K562 (cell line): ENCODE results near the gene SLBP. TPM values are rescaled to one million over a fixed set of nuclear protein-coding genes. Genes with fewer than 3 reads are reported as not detected.

Experiments
- E2F1 ChIP-seq: sonication (generic); formaldehyde crosslinking; IDR thresholded peaks from 2 replicates; pipeline ENCODE4 v1.8.1; 2023; ENCODE audit warnings: mild to moderate bottlenecking, missing genetic modification reagents, moderate library complexity
- E2F5 ChIP-seq: sonication (generic); formaldehyde crosslinking; IDR thresholded peaks from 2 replicates; pipeline ENCODE4 v1.8.0; 2022; ENCODE audit warnings: mild to moderate bottlenecking, missing genetic modification reagents
- GTF2A2 ChIP-seq: IDR thresholded peaks from 2 replicates; pipeline ENCODE4 v1.6.1; 2016; ENCODE audit warnings: mild to moderate bottlenecking, missing genetic modification characterization, missing compliant biosample characterization
- HNRNPH1 ChIP-seq: fragments of 200-400 bp; formaldehyde crosslinking; optimal IDR thresholded peaks from 2 replicates; pipeline ENCODE3; 2017; ENCODE audit warnings: low read depth, mild to moderate bottlenecking, low read length, moderate library complexity
- HOMEZ ChIP-seq: fragments of 250-450 bp; sonication (Bioruptor Pico); IDR thresholded peaks from 2 replicates; pipeline ENCODE4 v1.4.0; 2020; ENCODE audit warnings: mild to moderate bottlenecking, moderate library complexity
- KLF10 ChIP-seq: fragments of 250-450 bp; sonication (Bioruptor Pico); IDR thresholded peaks from 2 replicates; pipeline ENCODE4 v1.6.1; 2021; ENCODE audit warnings: matching md5 sums
- L3MBTL2 ChIP-seq: fragments of 450-650 bp; IDR thresholded peaks from 2 replicates; pipeline ENCODE4 v1.6.1; 2016; ENCODE audit warnings: mild to moderate bottlenecking, moderate library complexity
- NR2C1 ChIP-seq, 2 experiments: fragments of 450-650 bp; IDR thresholded peaks; 2 replicates each; pipeline ENCODE4 v1.6.1; 2017; ENCODE audit warnings: mild to moderate bottlenecking in 2 of 2, antibody characterized with exemption in 1 of 2, inconsistent platforms in 1 of 2, missing compliant biosample characterization in 1 of 2, missing genetic modification characterization in 1 of 2
- PTBP1 ChIP-seq: fragments of 200-400 bp; formaldehyde crosslinking; IDR thresholded peaks from 2 replicates; pipeline ENCODE4 v1.6.1; 2017; ENCODE audit warnings: low read depth, low read length
- PTRF ChIP-seq: fragments of 450-650 bp; IDR thresholded peaks from 2 replicates; pipeline ENCODE4 v1.6.1; 2016; ENCODE audit warnings: mild to moderate bottlenecking, missing genetic modification characterization, missing compliant biosample characterization
- RNF2 ChIP-seq: sonication (generic); IDR thresholded peaks from 2 replicates; pipeline ENCODE4 v1.6.1; 2016
- SFPQ ChIP-seq: fragments of 200-400 bp; formaldehyde crosslinking; IDR thresholded peaks from 2 replicates; pipeline ENCODE4 v1.6.1; 2017; ENCODE audit warnings: mild to moderate bottlenecking, low read depth, low read length, moderate library complexity
- STAT6 ChIP-seq: sonication (generic); formaldehyde crosslinking; IDR thresholded peaks from 2 replicates; pipeline ENCODE4 v1.8.1; 2023; ENCODE audit warnings: mild to moderate bottlenecking, missing genetic modification reagents
- TCF7 ChIP-seq: sonication (generic); IDR thresholded peaks from 2 replicates; pipeline ENCODE4 v1.6.1; 2016; ENCODE audit warnings: antibody characterized with exemption, borderline replicate concordance
- TFAP4 ChIP-seq: sonication (generic); formaldehyde crosslinking; IDR thresholded peaks from 2 replicates; pipeline ENCODE4 v1.8.0; 2022; ENCODE audit warnings: missing genetic modification reagents, mild to moderate bottlenecking, moderate library complexity, borderline replicate concordance
- ZFP30 ChIP-seq: fragments of 250-450 bp; sonication (Bioruptor Pico); IDR thresholded peaks from 2 replicates; pipeline ENCODE4 v1.8.0; 2022; ENCODE audit warnings: moderate library complexity, mild to moderate bottlenecking, inconsistent platforms, borderline replicate concordance
- ZNF41 ChIP-seq: fragments of 250-450 bp; sonication (Bioruptor Pico); conservative IDR thresholded peaks from 2 replicates; pipeline ENCODE4 v1.4.0; 2020; ENCODE audit warnings: mild to moderate bottlenecking
- ZNF589 ChIP-seq: fragments of 200-800 bp; sonication (Bioruptor generic); IDR thresholded peaks from 2 replicates; pipeline ENCODE4 v1.6.1; 2016; ENCODE audit warnings: low read depth, missing genetic modification characterization, missing compliant biosample characterization
- polyA plus RNA-seq, 8 experiments: library from polyadenylated mRNA; depleted of rRNA in 4 of 8; stranded (reverse) in 5 of 8; unstranded in 3 of 8; fragments of >200 nt; fragmentation: Nextera tagmentation in 2 of 8; fragmentation: Illumina TruSeq in 1 of 8; extraction: Ambion mirVana in 2 of 8; extraction: Trizol in 1 of 8; gene quantifications; 2 replicates each; pipeline versions ENCODE4 v1.2.1 to v1.2.3, GENCODE V29; 2011 to 2014; ENCODE audit warnings: inconsistent platforms in 1 of 8, missing spikeins in 1 of 8
- total RNA-seq, 7 experiments: library from RNA; depleted of rRNA in 6 of 7; stranded (reverse); fragments of >200 nt in 6 of 7; fragmentation: Illumina TruSeq in 2 of 7; extraction: Trizol in 2 of 7; gene quantifications; 2 replicates each; pipeline versions ENCODE4 v1.2.1 to v1.2.3, GENCODE V29; 2011 to 2021; ENCODE audit warnings: low replicate concordance in 1 of 7

Gene SLBP
- total and polyA plus RNA-seq, 9 of the 15 experiments (the other 6 are each of a cell fraction or from before 2014, with no cell fraction given): 49.4 to 221 (median 162) TPM

GRCh38 chr4:1683736-1684505, 28.2 kb downstream of the SLBP start, which contains the start of gene FAM53A (continued):
- TF ChIP-seq STAT6 (CRISPR knock-in tag) (no peak), ZNF589 (CRISPR knock-in tag) (no peak), NR2C1 (IDR thresholded peaks at IDR 0.05) (no peak), NR2C1 (tag; IDR thresholded peaks at IDR 0.05) (no peak), E2F1 (peak; percentile 67), PTRF (tag) (no peak), L3MBTL2 (peak; percentile 100), ZFP30 (CRISPR knock-in tag) (no peak), PTBP1 (no peak), SFPQ (no peak), TFAP4 (peak; percentile 60; the same call in 1 of the 2 replicates), HOMEZ (CRISPR knock-in tag) (no peak), RNF2 (peak; percentile 63; the same call in 1 of the 2 replicates), E2F5 (CRISPR knock-in tag) (no peak), HNRNPH1 (no peak), ZNF41 (CRISPR knock-in tag) (no peak), TCF7 (no peak), KLF10 (CRISPR knock-in tag) (no peak), GTF2A2 (tag) (no peak)
